IPS-15b (cell line): ENCODE results near the gene ASIP.
"Not testable (repeated sequence)": the region's sequence is repeated elsewhere in the genome, so short reads cannot be mapped to it uniquely, and the experiment has no call there.

ENCODE experiments used
- H3K27me3 ChIP-seq: one replicate; pipeline ENCODE4 v1.6.1; 2013; ENCODE audit warnings: low read length; ENCODE audit not compliant: control insufficient read depth, insufficient read depth
- H3K36me3 ChIP-seq: one replicate; pipeline ENCODE4 v1.6.1; 2013; ENCODE audit warnings: low read length; ENCODE audit not compliant: control insufficient read depth, insufficient read depth
- H3K4me1 ChIP-seq: one replicate; pipeline ENCODE4 v1.6.1; 2013; ENCODE audit warnings: mild to moderate bottlenecking, low read length; ENCODE audit not compliant: control insufficient read depth, insufficient read depth
- H3K4me3 ChIP-seq: one replicate; pipeline ENCODE4 v1.5.1; 2013; ENCODE audit warnings: low read depth, low read length
- H3K9ac ChIP-seq: one replicate; pipeline ENCODE4 v1.6.1; 2013; ENCODE audit warnings: low read depth, mild to moderate bottlenecking, low read length
- H3K9me3 ChIP-seq: one replicate; pipeline ENCODE4 v1.6.1; 2013; ENCODE audit warnings: mild to moderate bottlenecking, low read length; ENCODE audit not compliant: control insufficient read depth, insufficient read depth

ASIP gene

GRCh38 chr20:34240693-34241615 is at the start of gene ASIP:
Gene ASIP (plus strand): TSS chr20:34241423. CDS start chr20:34260375, 18,952 bp downstream.
- Histone ChIP-seq H3K36me3 (no peaks in the 10 kb centered on the region), H3K9me3 (no peaks in the 10 kb centered on the region), H3K4me1 (no peaks in the 10 kb centered on the region), H3K9ac (no peak within 1 kb of the TSS), H3K4me3 (no peak within 1 kb of the TSS), H3K27me3 (no peaks in the 10 kb centered on the region)

GRCh38 chr20:34193051-34193450 is 48.2 kb upstream of the ASIP start:
- H3K9me3 ChIP-seq: no peaks in the 10 kb centered on the region
- H3K9ac ChIP-seq: no peak overlapping the region
- no peak overlapping the region for H3K4me3 ChIP-seq
- no peaks in the 10 kb centered on the region for H3K27me3 ChIP-seq
- H3K4me1 ChIP-seq: peaks cover 4% of the 10 kb centered on the region
- no peaks in the 10 kb centered on the region for H3K36me3 ChIP-seq

- Histone ChIP-seq H3K4me1 (no peaks in the 10 kb centered on the region), H3K36me3 (no peaks in the 10 kb centered on the region)
Observed at GRCh38 chr20:34199183-34199582, 42.0 kb upstream of the ASIP start.

GRCh38 chr20:34200023-34200422 is 41.2 kb upstream of the ASIP start:
- Histone ChIP-seq H3K4me1 (no peaks in the 10 kb centered on the region), H3K9ac (no peak overlapping the region), H3K36me3 (no peaks in the 10 kb centered on the region), H3K27me3 (no peaks in the 10 kb centered on the region), H3K9me3 (no peaks in the 10 kb centered on the region), H3K4me3 (no peak overlapping the region)

More at GRCh38 chr20:34199183-34199582, 42.0 kb upstream of the ASIP start:
- no peak overlapping the region for H3K9ac ChIP-seq
- no peaks in the 10 kb centered on the region for H3K27me3 ChIP-seq
- no peak overlapping the region for H3K4me3 ChIP-seq
- H3K9me3 ChIP-seq: no peaks in the 10 kb centered on the region

- Histone ChIP-seq H3K36me3 (no peaks in the 10 kb centered on the region), H3K4me3 (no peak overlapping the region), H3K9me3 (no peaks in the 10 kb centered on the region), H3K27me3 (no peaks in the 10 kb centered on the region), H3K9ac (no peak overlapping the region), H3K4me1 (no peaks in the 10 kb centered on the region)
Observed at GRCh38 chr20:34201531-34201930, 39.7 kb upstream of the ASIP start.

GRCh38 chr20:34205172-34205880 is 35.9 kb upstream of the ASIP start:
- H3K9ac ChIP-seq, H3K4me1 ChIP-seq, H3K9me3 ChIP-seq, H3K4me3 ChIP-seq, H3K27me3 ChIP-seq, H3K36me3 ChIP-seq: not testable (repeated sequence)

- Histone ChIP-seq H3K9ac (no peak overlapping the region), H3K4me3 (no peak overlapping the region), H3K36me3 (no peaks in the 10 kb centered on the region), H3K27me3 (peaks cover 6% of the 10 kb centered on the region), H3K4me1 (no peaks in the 10 kb centered on the region), H3K9me3 (no peaks in the 10 kb centered on the region)
Observed at GRCh38 chr20:34209111-34209510, 32.1 kb upstream of the ASIP start.

- no peaks in the 10 kb centered on the region for H3K9me3 ChIP-seq
- no peaks in the 10 kb centered on the region for H3K4me1 ChIP-seq
Observed at GRCh38 chr20:34210271-34210670, 31.0 kb upstream of the ASIP start.

GRCh38 chr20:34211591-34211990 is 29.6 kb upstream of the ASIP start:
- Histone ChIP-seq H3K4me3 (no peak overlapping the region), H3K27me3 (peaks cover 27% of the 10 kb centered on the region), H3K36me3 (no peaks in the 10 kb centered on the region), H3K4me1 (no peaks in the 10 kb centered on the region), H3K9ac (no peak overlapping the region), H3K9me3 (no peaks in the 10 kb centered on the region)

More at GRCh38 chr20:34210271-34210670, 31.0 kb upstream of the ASIP start:
- Histone ChIP-seq H3K4me3 (no peak overlapping the region), H3K27me3 (peaks cover 18% of the 10 kb centered on the region), H3K36me3 (no peaks in the 10 kb centered on the region), H3K9ac (no peak overlapping the region)

GRCh38 chr20:34213213-34213612 is 28.0 kb upstream of the ASIP start:
- Histone ChIP-seq H3K4me1 (no peaks in the 10 kb centered on the region), H3K4me3 (no peak overlapping the region), H3K27me3 (peaks cover 36% of the 10 kb centered on the region), H3K9ac (no peak overlapping the region), H3K36me3 (no peaks in the 10 kb centered on the region), H3K9me3 (no peaks in the 10 kb centered on the region)

GRCh38 chr20:34215711-34216381 is 25.4 kb upstream of the ASIP start:
- H3K4me1 ChIP-seq: no peaks in the 10 kb centered on the region
- no peak overlapping the region for H3K9ac ChIP-seq
- peak overlapping the region; percentile 47 for H3K4me3 ChIP-seq
- peaks cover 38% of the 10 kb centered on the region for H3K27me3 ChIP-seq
- H3K36me3 ChIP-seq: no peaks in the 10 kb centered on the region
- no peaks in the 10 kb centered on the region for H3K9me3 ChIP-seq
